ENCODE measurements around the gene JAG2.

DNA sequence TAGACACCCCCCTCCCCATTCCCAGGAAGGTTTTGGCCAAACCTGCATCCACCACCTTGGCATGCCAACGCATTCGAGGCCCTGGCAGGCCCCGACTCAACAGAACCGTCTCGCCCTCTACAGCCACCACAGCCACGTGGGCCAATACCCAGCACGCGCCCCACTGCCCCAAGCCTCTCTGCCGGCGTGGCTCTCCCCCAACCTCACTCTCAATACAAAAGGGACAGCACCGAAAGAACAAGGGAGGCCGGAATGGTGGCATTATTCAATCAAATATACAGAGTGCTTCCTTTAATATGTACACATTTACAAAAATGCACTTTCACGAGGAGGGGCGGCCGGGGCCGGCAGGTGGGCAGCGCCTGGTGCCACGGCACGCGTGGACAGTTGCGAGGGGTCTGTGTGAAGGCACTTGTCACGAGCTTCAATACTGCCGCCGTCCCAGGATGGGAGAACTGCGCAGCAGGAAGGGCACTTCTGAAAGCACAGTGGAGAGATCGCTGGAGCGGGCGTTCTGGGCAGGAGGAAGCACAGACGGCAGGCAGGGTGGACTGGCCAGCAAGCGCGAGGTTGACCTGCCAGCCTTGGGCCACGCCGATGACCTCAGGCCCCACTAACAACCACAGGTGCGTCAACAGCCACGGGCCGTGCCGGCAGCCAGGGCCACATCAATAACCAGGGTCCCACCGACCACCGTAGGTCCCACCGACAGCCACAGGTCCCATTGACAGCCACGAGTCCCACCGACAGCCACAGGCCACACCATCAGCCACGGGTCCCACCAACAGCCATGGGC is 26.9 kb downstream of the JAG2 start:
- TF ChIP-seq, protein P1, sequence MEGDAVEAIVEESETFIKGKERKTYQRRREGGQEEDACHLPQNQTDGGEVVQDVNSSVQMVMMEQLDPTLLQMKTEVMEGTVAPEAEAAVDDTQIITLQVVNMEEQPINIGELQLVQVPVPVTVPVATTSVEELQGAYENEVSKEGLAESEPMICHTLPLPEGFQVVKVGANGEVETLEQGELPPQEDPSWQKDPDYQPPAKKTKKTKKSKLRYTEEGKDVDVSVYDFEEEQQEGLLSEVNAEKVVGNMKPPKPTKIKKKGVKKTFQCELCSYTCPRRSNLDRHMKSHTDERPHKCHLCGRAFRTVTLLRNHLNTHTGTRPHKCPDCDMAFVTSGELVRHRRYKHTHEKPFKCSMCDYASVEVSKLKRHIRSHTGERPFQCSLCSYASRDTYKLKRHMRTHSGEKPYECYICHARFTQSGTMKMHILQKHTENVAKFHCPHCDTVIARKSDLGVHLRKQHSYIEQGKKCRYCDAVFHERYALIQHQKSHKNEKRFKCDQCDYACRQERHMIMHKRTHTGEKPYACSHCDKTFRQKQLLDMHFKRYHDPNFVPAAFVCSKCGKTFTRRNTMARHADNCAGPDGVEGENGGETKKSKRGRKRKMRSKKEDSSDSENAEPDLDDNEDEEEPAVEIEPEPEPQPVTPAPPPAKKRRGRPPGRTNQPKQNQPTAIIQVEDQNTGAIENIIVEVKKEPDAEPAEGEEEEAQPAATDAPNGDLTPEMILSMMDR (IDR thresholded peaks at IDR 0.05; ENCODE audit: low read length) = no peak
- no peak for TF ChIP-seq EZH2 (IDR thresholded peaks at IDR 0.05; ENCODE audit: borderline replicate concordance, low read length)
